Right atrium auricular region (tissue), 2 donors: Measurements from ENCODE around the gene FGF12. TPM values are rescaled to one million over a fixed set of nuclear protein-coding genes. Genes with fewer than 3 reads are reported as not detected.

Experiments used
- DNase-seq: peaks from one replicate; pipeline ENCODE4 v3.0.0-alpha.2; 2019; ENCODE audit warnings: low spot score
- H3K27ac ChIP-seq, 2 donors: fragments of 200-600 bp; sonication (generic); 1 replicate in 1 of 2; 2 replicates in 1 of 2; pipeline ENCODE4 v1.5.1; 2016 to 2019
- H3K27me3 ChIP-seq, 2 donors: fragments of 200-600 bp; sonication (generic); one replicate each; pipeline versions ENCODE4 v1.5.1 to v1.6.0; 2017 to 2019
- H3K36me3 ChIP-seq: fragments of 200-600 bp; sonication (generic); one replicate; pipeline ENCODE4 v1.5.1; 2016
- H3K4me1 ChIP-seq, 2 donors: fragments of 200-600 bp; sonication (generic); one replicate each; pipeline versions ENCODE4 v1.5.1 to v1.6.0; 2017 to 2019
- H3K4me3 ChIP-seq, 2 donors: fragments of 200-600 bp; sonication (generic); 1 replicate in 1 of 2; 2 replicates in 1 of 2; pipeline ENCODE4 v1.5.1; 2017 to 2019; ENCODE audit warnings: mild to moderate bottlenecking in 1 of 2, moderate library complexity in 1 of 2
- H3K9me3 ChIP-seq, 2 donors: fragments of 200-600 bp; sonication (generic); one replicate each; pipeline ENCODE4 v1.5.1; 2019
- total RNA-seq, 2 donors: library from RNA; depleted of rRNA; stranded (reverse); fragments of >200 nt; gene quantifications; one replicate each; pipeline ENCODE4 v1.1.0, GENCODE V29; 2016
- TF ChIP-seq, protein P1 (sequence below), 2 donors: fragments of 200-600 bp; sonication (generic); IDR thresholded peaks; one replicate each; pipeline ENCODE4 v1.5.1; 2019; ENCODE audit warnings: antibody characterized with exemption in 2 of 2

Gene FGF12
- total RNA-seq, 2 donors from 2014 or later, result 126 to 218 TPM

DNA sequence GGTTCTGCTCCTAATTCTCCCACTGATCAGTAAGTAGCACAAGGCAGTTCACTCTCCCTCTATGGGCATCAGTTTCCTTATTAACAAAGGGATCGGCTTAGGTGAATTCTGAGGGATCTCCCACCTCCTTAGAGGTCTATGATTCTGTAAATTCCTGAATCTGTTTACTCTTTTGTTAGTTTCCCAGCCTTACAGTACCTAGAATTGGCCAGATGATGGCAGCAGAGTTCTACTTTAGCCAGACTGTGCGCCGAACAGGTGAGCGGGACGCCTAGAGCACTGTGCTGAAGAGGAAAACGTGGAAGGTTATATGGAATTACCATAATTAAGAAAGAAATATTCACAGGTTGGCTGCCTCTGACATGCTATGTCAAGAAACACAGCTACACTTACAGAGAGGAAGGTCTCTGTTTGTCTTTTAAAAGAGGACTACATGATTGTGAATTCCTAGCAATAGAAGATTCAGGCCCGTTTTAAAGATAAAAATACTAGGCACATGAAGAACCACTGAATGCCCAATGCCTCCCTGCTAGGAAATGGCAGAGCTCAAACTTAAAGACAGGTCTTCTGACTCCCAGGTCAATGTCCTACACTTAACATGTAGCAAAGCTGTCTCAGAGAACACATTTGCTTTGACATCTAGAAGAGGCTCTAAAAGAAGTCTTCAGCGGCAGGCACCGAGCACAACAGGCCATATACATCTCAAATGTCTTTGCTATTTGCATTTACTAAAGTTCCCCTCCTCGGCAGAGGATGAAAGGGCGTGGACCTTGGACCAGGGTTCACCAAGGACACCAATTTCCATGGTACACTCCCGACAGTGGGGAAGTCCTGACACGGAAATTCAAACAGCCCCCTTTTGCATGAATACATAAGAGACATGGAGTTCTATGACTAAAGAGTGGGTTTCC lies 259.9 kb downstream of the FGF12 start:
- no peak for DNase-seq
- Histone ChIP-seq H3K9me3 (no peaks in the 10 kb centered on the region), H3K27ac (peak overlapping the region in 1 of 2 donors; percentile 21), H3K36me3 (no peaks in the 10 kb centered on the region), H3K4me3 (no peak overlapping the region), H3K27me3 (no peaks in the 10 kb centered on the region), H3K4me1 (peaks cover 0 to 9% of the 10 kb centered on the region in 2 donors)
- TF ChIP-seq, protein P1, sequence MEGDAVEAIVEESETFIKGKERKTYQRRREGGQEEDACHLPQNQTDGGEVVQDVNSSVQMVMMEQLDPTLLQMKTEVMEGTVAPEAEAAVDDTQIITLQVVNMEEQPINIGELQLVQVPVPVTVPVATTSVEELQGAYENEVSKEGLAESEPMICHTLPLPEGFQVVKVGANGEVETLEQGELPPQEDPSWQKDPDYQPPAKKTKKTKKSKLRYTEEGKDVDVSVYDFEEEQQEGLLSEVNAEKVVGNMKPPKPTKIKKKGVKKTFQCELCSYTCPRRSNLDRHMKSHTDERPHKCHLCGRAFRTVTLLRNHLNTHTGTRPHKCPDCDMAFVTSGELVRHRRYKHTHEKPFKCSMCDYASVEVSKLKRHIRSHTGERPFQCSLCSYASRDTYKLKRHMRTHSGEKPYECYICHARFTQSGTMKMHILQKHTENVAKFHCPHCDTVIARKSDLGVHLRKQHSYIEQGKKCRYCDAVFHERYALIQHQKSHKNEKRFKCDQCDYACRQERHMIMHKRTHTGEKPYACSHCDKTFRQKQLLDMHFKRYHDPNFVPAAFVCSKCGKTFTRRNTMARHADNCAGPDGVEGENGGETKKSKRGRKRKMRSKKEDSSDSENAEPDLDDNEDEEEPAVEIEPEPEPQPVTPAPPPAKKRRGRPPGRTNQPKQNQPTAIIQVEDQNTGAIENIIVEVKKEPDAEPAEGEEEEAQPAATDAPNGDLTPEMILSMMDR (IDR thresholded peaks at IDR 0.05), result peak; percentile 81 to 90

DNA sequence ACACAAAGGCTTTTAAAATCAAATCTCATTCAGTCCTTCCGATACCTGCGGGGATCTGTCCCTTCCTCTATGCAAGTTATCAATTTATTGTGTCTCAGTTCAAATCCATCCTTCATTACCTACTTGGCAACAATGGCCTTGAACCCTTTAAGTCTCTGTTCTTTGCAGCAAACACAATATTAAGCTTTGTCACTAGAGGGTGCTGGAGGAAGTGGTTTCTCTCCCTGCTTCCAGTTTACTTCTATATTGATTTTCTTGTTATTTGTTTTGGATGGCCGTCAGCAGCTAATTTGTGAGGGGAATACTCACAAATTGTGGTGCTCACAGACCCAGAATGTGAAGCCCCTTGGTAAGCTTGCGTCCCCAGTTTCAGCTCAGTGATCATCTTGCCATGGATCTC lies 278.3 kb downstream of the FGF12 start:
- Histone ChIP-seq H3K27ac (no peak overlapping the region), H3K9me3 (no peaks in the 10 kb centered on the region), H3K4me3 (no peak overlapping the region), H3K27me3 (no peaks in the 10 kb centered on the region), H3K4me1 (peaks cover 0 to 20% of the 10 kb centered on the region in 2 donors), H3K36me3 (no peaks in the 10 kb centered on the region)
- TF ChIP-seq, protein P1 (IDR thresholded peaks at IDR 0.05), result peak in 1 of 2 donors; percentile 40
- DNase-seq, result no peak

DNA sequence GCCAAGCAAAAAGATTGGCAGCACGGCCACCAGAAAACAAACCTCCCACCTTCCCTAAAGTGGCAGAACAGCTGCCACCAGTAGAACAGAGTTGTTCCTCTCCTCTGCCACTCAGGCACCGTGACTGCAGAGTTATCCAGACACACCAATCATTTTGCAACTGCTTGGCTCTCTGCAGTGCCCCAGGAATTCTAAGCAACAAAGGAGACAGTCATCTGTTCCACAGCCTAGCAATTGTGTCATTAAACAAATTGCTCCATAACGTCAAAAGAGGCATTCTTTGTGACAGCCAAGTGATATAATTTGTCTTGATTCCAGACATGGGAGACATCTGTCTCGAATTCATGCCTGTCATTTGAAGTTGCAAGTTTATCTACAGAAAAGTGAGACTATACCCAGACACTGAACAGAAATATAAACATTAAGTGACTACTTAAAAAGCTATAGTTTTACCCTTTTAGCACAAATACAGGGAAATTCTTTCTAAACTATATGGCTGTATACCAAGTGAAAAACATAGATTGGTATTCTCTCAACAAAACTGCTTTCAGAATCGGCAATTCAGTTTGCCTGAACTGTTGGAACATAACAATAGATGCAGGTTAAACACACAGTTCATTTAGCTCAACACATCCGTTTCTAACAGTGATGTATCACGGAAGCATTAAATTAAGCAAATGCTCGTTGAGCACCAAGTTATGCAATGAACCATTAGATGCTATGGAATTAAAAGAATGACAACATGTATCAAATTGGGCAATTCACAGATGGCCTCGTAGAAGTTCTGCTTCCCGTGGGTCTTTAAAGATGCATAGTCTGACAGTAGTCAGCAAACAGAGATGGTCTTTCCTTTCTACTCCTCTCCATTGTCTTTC lies 281.3 kb downstream of the FGF12 start:
- TF ChIP-seq, protein P1 (IDR thresholded peaks at IDR 0.05), result peak in 1 of 2 donors; percentile 10
- no peaks in the 10 kb centered on the region for H3K9me3 ChIP-seq
- DNase-seq, result no peak
- H3K4me3 ChIP-seq, result no peak overlapping the region
- peaks cover 0 to 26% of the 10 kb centered on the region in 2 donors for H3K4me1 ChIP-seq
- no peaks in the 10 kb centered on the region for H3K27me3 ChIP-seq
- no peaks in the 10 kb centered on the region for H3K36me3 ChIP-seq
- peak overlapping the region in 1 of 2 donors; percentile 15 for H3K27ac ChIP-seq

DNA sequence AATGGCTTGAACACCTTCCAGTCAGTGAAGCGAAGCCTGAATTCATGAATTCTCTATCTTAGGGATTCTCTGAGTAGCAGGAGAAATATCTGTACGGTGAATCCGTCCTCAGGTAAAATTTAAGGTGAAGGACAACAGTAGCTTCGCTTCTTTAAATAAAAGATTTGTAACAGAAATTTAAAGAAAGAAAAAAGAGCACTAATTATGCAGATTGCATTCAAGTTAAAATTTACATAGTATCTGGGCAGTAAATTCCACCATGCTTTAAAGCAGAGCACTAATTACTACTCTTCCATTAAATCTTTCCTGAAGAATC lies 282.6 kb downstream of the FGF12 start:
- TF ChIP-seq, protein P1 (IDR thresholded peaks at IDR 0.05), result no peak
- H3K27ac ChIP-seq, result no peak overlapping the region
- DNase-seq, result no peak
- no peaks in the 10 kb centered on the region for H3K9me3 ChIP-seq
- H3K4me1 ChIP-seq, result peaks cover 0 to 26% of the 10 kb centered on the region in 2 donors
- H3K4me3 ChIP-seq, result no peak overlapping the region
- no peaks in the 10 kb centered on the region for H3K36me3 ChIP-seq
- no peaks in the 10 kb centered on the region for H3K27me3 ChIP-seq

DNA sequence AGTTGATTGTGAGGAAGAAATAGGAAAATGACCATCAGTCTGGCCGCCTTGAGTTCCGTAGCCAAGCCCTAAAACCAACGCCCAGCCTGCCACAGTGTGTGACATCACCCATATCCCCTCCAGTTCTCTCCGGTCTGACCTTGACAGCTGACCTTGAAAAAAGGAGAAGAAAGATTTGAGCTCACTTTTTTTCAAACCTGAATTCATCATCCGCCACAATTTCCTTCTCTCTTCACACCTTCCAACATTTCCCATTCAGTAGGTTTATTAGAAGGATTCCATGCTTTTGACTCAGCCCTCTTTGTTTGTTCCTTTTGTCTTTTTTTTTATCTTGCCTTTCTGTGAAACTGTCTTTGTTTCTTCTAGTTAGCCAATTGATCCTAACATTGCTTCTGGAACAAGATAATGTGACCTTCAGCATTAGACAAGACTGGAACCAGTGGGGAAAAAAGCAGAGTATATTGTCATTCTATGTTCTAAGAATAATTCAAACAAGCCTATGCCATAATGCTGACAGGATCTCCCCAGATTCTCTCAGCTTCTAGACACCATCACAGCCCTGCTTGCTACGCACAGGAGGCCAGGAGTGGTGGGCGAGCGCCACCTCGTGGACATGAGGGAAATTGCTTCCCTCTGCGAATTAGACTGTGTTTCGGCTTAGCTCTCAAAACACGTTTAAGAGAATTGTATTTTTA lies 283.1 kb downstream of the FGF12 start:
- H3K4me3 ChIP-seq, result no peak overlapping the region
- H3K4me1 ChIP-seq, result peaks cover 0 to 26% of the 10 kb centered on the region in 2 donors
- H3K27ac ChIP-seq, result no peak overlapping the region
- DNase-seq, result peak; percentile 72
- no peaks in the 10 kb centered on the region for H3K36me3 ChIP-seq
- no peaks in the 10 kb centered on the region for H3K27me3 ChIP-seq
- H3K9me3 ChIP-seq, result no peaks in the 10 kb centered on the region
- TF ChIP-seq, protein P1 (IDR thresholded peaks at IDR 0.05), result peak; percentile 99
